Astrocyte of the cerebellum (primary cell): ENCODE results near the gene ANKAR.
A peak's percentile ranks its signal among the peaks of the same experiment; 100 is the strongest.

Source experiments
- DNase-seq: peaks from one replicate; pipeline ENCODE4 v3.0.0-alpha.2; 2011; ENCODE audit warnings: low read depth
- H3K4me3 ChIP-seq: 2 replicates; pipeline ENCODE4 v1.5.1; 2011; ENCODE audit warnings: mild to moderate bottlenecking, low read depth, low read length, moderate library complexity
- CTCF ChIP-seq: IDR thresholded peaks from 2 replicates; pipeline ENCODE4 v1.5.1; 2012; ENCODE audit warnings: low read length, low read depth, moderate library complexity, mild to moderate bottlenecking; ENCODE audit errors: missing control alignments
- in situ Hi-C: cut with HindIII; loops from 2 replicates; pipeline ENCODE4 v1.10.0; 2017; ENCODE audit warnings: low sequenced_read_pairs

Gene ANKAR

GRCh38 chr2:189674374-189675112, at the start of gene ANKAR:
TSS of gene ANKAR (plus strand) at chr2:189674670. CDS start at chr2:189676491, 1,821 bp downstream.
- TF ChIP-seq CTCF, result peak; percentile 71
- peak; percentile 58 for DNase-seq
- in situ Hi-C loops, result no loop called here
- H3K4me3 ChIP-seq, result peak within 1 kb of the TSS; percentile 56

- in situ Hi-C loops, result loop anchor here (25.0 kb wide), 1 partner anchor 163 kb away; no protein-coding TSS in a partner anchor
Observed at GRCh38 chr2:189625636-189626035, 48.8 kb upstream of the ANKAR start.

GRCh38 chr2:189627789-189628188, 46.7 kb upstream of the ANKAR start:
- in situ Hi-C loops, result loop anchor here (25.0 kb wide), 1 partner anchor 165 kb away; no protein-coding TSS in a partner anchor
- DNase-seq, result no peak
- TF ChIP-seq CTCF, result no peak

More at GRCh38 chr2:189625636-189626035, 48.8 kb upstream of the ANKAR start:
- TF ChIP-seq CTCF, result no peak
- H3K4me3 ChIP-seq, result no peak overlapping the region
- DNase-seq, result no peak

DNA sequence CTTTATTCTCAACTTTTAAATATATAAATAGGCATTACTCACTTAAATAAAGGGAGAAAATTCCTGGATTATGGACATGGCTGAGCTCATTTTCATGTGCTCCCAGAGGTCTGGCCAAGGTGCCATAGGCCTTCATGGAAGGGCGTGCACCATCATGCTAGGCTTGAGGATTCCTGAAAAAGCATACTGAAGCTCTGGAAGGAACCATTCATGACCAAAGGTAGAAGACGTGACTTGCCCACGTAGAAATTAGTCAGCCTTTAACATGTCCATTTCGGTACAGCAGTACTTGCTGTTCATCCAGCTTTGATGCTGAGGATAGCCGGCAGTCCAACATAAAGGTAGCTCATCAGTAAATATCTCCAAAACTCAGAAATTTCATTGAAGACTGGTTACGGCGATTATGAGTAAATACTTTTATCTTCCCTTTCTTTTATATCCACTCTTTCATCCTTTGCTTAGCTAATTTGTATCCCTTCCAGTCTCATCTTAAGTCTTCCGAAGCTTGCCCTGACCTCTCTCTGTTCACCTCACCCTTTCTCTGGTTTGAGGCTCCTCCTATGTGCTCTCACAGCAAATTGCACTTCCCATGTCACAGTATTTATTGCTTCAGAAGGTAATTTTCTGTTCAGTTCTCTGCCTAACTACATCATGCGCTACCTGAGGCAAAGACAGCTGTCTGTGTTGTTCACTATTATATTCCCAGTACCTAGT, 45.5 kb upstream of the ANKAR start:
- no peak for TF ChIP-seq CTCF
- no peak overlapping the region for H3K4me3 ChIP-seq
- no peak for DNase-seq
- in situ Hi-C loops, result loop anchor here (25.0 kb wide), 1 partner anchor 167 kb away; no protein-coding TSS in a partner anchor

More at GRCh38 chr2:189627789-189628188, 46.7 kb upstream of the ANKAR start:
- H3K4me3 ChIP-seq, result no peak overlapping the region

DNA sequence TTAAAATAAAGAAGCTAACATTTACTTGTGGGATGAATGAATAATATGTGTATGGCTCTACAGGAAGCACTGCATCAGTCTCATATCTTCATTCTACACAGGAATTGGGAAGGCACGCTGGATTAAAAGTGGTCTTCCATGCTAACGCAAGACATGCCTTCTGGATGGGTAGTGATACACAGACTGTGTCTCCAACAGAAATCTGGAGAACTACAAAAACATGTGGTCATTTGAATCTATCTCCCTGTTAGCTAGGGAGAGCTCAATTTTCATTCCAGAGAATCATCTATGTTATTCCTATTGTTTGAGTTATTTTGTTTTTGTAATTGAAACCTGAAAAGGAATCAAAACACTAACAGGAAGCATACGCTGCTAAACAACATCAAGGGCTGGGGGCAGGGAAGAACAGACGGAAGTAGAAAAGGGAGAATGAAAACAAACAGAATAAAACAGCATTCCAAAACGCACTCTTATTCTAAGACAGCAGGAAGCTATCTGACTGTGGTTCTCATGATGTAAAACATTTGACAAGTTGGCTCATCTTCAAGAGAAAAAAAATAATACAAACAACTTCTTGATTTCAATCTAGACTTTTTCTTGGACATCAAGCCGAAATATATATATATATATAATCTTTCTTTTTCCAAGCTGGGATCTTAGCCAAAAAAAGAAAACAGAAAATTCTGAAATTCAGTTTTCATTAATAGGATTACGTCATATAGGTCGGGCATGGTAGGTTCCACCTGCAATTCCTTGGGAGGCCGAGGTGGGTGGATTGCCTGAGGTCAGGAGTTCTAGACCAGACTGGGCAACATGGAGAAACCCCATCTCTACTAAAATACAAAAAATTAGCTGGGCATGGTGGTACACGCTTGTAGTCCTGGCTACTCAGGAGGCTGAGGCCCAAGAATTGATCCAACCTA, 44.7 kb upstream of the ANKAR start:
- DNase-seq, result no peak
- no peak overlapping the region for H3K4me3 ChIP-seq
- in situ Hi-C loops, result loop anchor here (25.0 kb wide), 1 partner anchor 167 kb away; no protein-coding TSS in a partner anchor
- TF ChIP-seq CTCF, result no peak

DNA sequence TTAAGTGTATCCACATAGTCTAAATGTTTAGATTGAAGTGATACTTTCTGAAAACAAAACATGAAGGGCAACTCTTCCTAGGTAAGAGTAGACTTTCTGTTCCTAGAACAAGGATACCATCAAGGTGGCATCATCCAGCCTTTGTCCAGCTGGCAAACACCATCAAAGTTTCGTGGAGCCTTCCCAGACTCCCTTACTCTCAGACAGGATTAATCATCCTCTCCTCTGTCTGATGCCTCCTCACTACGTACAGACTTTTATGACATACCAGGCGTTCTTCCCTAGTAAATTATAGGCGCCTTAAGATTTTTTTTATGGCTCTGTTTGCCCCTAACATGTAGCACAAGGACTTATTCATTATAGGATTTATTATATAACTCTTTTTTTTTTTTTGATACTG, 42.6 kb upstream of the ANKAR start:
- no peak for DNase-seq
- no peak for TF ChIP-seq CTCF
- H3K4me3 ChIP-seq, result no peak overlapping the region
- in situ Hi-C loops, result loop anchor here (25.0 kb wide), 1 partner anchor 170 kb away; no protein-coding TSS in a partner anchor
